Ovary (tissue), 3 donors: Measurements from ENCODE around the gene SYNDIG1.

Source experiments
- CTCF ChIP-seq, 3 donors: fragments of 450-650 bp in 2 of 3; fragments of 200-600 bp in 1 of 3; IDR thresholded peaks; one replicate each; pipeline versions ENCODE4 v1.5.1 to v1.8.0; 2016 to 2022; ENCODE audit warnings: antibody characterized with exemption in 3 of 3, mild to moderate bottlenecking in 1 of 3
- EP300 ChIP-seq: sonication (generic); formaldehyde crosslinking; IDR thresholded peaks from one replicate; pipeline ENCODE4 v1.6.1; 2017; ENCODE audit warnings: antibody characterized with exemption
- POLR2A ChIP-seq: fragments of 450-650 bp; IDR thresholded peaks from one replicate; pipeline ENCODE4 v1.6.1; 2017; ENCODE audit warnings: antibody characterized with exemption, mild to moderate bottlenecking, moderate library complexity
- donor health status: DM: no; HTN: no; CAD: no.

GRCh38 chr20:24676353-24676977 lies 207.0 kb downstream of the SYNDIG1 start:
- no peak for TF ChIP-seq POLR2A
- no peak for TF ChIP-seq CTCF (IDR thresholded peaks at IDR 0.05)
- TF ChIP-seq EP300 = no peak
